Brain microvascular endothelial cell (primary cell): ENCODE data around the gene AHNAK2.

Experiments used
- DNase-seq: peaks from one replicate; pipeline ENCODE4 v3.0.0-alpha.2; 2020
- H3K27ac ChIP-seq: fragments of 250-450 bp; sonication (Bioruptor Pico); 2 replicates; pipeline ENCODE4 v1.5.1; 2020; ENCODE audit warnings: mild to moderate bottlenecking, moderate library complexity
- H3K27me3 ChIP-seq: fragments of 250-450 bp; sonication (Bioruptor Pico); replicated peaks from 2 replicates; pipeline ENCODE4 v1.5.1; 2020; ENCODE audit warnings: mild to moderate bottlenecking
- H3K36me3 ChIP-seq: fragments of 250-450 bp; sonication (Bioruptor Pico); replicated peaks from 2 replicates; pipeline ENCODE4 v1.5.1; 2020; ENCODE audit warnings: mild to moderate bottlenecking
- H3K4me3 ChIP-seq: 2 replicates; pipeline ENCODE4 v1.5.1; 2011; ENCODE audit warnings: low read depth, mild to moderate bottlenecking, control low read depth, low read length, moderate library complexity
- CTCF ChIP-seq: IDR thresholded peaks from 2 replicates; pipeline ENCODE4 v1.5.1; 2011; ENCODE audit warnings: low read depth, mild to moderate bottlenecking, moderate library complexity, low read length, control low read depth, inconsistent platforms; ENCODE audit errors: missing control alignments
- in situ Hi-C: cut with HindIII; loops from 2 replicates; pipeline ENCODE4 v1.10.0; 2017; ENCODE audit warnings: low sequenced_read_pairs, low pct_ligation_motif_present

The AHNAK2 gene

GRCh38 chr14:104938436-104938835 lies 39.7 kb downstream of the AHNAK2 start:
- Histone ChIP-seq H3K27me3 (no peaks in the 10 kb centered on the region), H3K27ac (no peak overlapping the region), H3K36me3 (no peaks in the 10 kb centered on the region), H3K4me3 (no peak overlapping the region)
- no peak for TF ChIP-seq CTCF
- in situ Hi-C loops, result no loop called here
- no peak for DNase-seq

GRCh38 chr14:104937694-104938365 lies 40.3 kb downstream of the AHNAK2 start:
- Histone ChIP-seq H3K36me3 (no peaks in the 10 kb centered on the region), H3K4me3 (no peak overlapping the region), H3K27me3 (peaks cover 4% of the 10 kb centered on the region), H3K27ac (no peak overlapping the region)
- in situ Hi-C loops, result no loop called here
- no peak for TF ChIP-seq CTCF
- no peak for DNase-seq

- peaks cover 10% of the 10 kb centered on the region for H3K27me3 ChIP-seq
- H3K36me3 ChIP-seq, result no peaks in the 10 kb centered on the region
- no peak for DNase-seq
- H3K4me3 ChIP-seq, result no peak overlapping the region
- in situ Hi-C loops, result no loop called here
- no peak overlapping the region for H3K27ac ChIP-seq
- no peak for TF ChIP-seq CTCF
Measured at GRCh38 chr14:104937161-104937560, 41.0 kb downstream of the AHNAK2 start.

GRCh38 chr14:104936361-104937155 lies 41.6 kb downstream of the AHNAK2 start:
- no peak for TF ChIP-seq CTCF
- in situ Hi-C loops, result no loop called here

GRCh38 chr14:104935955-104936354 lies 42.2 kb downstream of the AHNAK2 start:
- DNase-seq, result no peak
- TF ChIP-seq CTCF, result no peak
- no peak overlapping the region for H3K27ac ChIP-seq
- no peaks in the 10 kb centered on the region for H3K36me3 ChIP-seq
- in situ Hi-C loops, result no loop called here
- H3K4me3 ChIP-seq, result no peak overlapping the region
- peaks cover 21% of the 10 kb centered on the region for H3K27me3 ChIP-seq

More at GRCh38 chr14:104936361-104937155, 41.6 kb downstream of the AHNAK2 start:
- H3K27me3 ChIP-seq, result peaks cover 15% of the 10 kb centered on the region
- DNase-seq, result no peak
- H3K4me3 ChIP-seq, result no peak overlapping the region
- H3K27ac ChIP-seq, result no peak overlapping the region
- H3K36me3 ChIP-seq, result no peaks in the 10 kb centered on the region
